ENCODE measurements around the gene CIBAR2. TPM values are rescaled to one million over a fixed set of nuclear protein-coding genes. Genes with fewer than 3 reads are reported as not detected.

Gene CIBAR2
- total and polyA plus RNA-seq, 4 experiments from 2014 or later = not detected

- peaks cover 0 to 4% of the 10 kb centered on the region in 2 donors for H3K27me3 Mint-ChIP-seq
- intact Hi-C loops (cut with micrococcal nuclease) = no loop called here
- Histone ChIP-seq H3K27me3 (ENCODE audit: insufficient read depth, low read length) (no peaks in the 10 kb centered on the region), H3K9me3 (ENCODE audit: control insufficient read depth in 1 of 2, low read length in 2 of 2) (no peaks in the 10 kb centered on the region), H3K4me3 (ENCODE audit: low read length in 2 of 2) (no peak overlapping the region), H3K27ac (ENCODE audit: low read depth, low read length) (no peak overlapping the region), H3K36me3 (ENCODE audit: insufficient read depth, low read length) (no peaks in the 10 kb centered on the region), H3K4me1 (ENCODE audit: insufficient read depth, low read length) (peaks cover 9% of the 10 kb centered on the region)
- no peaks in the 10 kb centered on the region for H3K9me3 Mint-ChIP-seq
- H3K4me1 Mint-ChIP-seq = peaks cover 7 to 11% (median 9%) of the 10 kb centered on the region in 4 donors
- CTCF ChIA-PET (ENCODE audit: partially characterized antibody) = no interaction called here
- POLR2A ChIA-PET (ENCODE audit: partially characterized antibody) = no interaction called here
- no peak overlapping the region for H3K4me3 Mint-ChIP-seq
- no peak overlapping the region for H3K27ac Mint-ChIP-seq
- no peaks in the 10 kb centered on the region for H3K36me3 Mint-ChIP-seq
- no peak for DNase-seq
Measured at GRCh38 chr16:85153656-85154091, 41.4 kb upstream of the CIBAR2 start.

GRCh38 chr16:85153046-85153445 lies 40.8 kb upstream of the CIBAR2 start:
- H3K4me1 Mint-ChIP-seq = peaks cover 6 to 8% (median 7%) of the 10 kb centered on the region in 4 donors
- CTCF ChIA-PET (ENCODE audit: partially characterized antibody) = no interaction called here
- peaks cover 0 to 3% of the 10 kb centered on the region in 2 donors for H3K27me3 Mint-ChIP-seq
- POLR2A ChIA-PET (ENCODE audit: partially characterized antibody) = no interaction called here
- intact Hi-C loops (cut with micrococcal nuclease) = no loop called here
- no peaks in the 10 kb centered on the region for H3K9me3 Mint-ChIP-seq
- H3K27ac ChIP-seq (ENCODE audit: low read depth, low read length) = no peak overlapping the region
- H3K4me1 ChIP-seq (ENCODE audit: insufficient read depth, low read length) = peaks cover 7% of the 10 kb centered on the region
- DNase-seq = no peak
- H3K36me3 Mint-ChIP-seq = no peaks in the 10 kb centered on the region
- no peak overlapping the region for H3K4me3 ChIP-seq (ENCODE audit: low read length in 2 of 2)
- H3K27ac Mint-ChIP-seq = no peak overlapping the region
- H3K4me3 Mint-ChIP-seq = no peak overlapping the region
- H3K36me3 ChIP-seq (ENCODE audit: insufficient read depth, low read length) = no peaks in the 10 kb centered on the region
- no peaks in the 10 kb centered on the region for H3K27me3 ChIP-seq (ENCODE audit: insufficient read depth, low read length)
- no peaks in the 10 kb centered on the region for H3K9me3 ChIP-seq (ENCODE audit: control insufficient read depth in 1 of 2, low read length in 2 of 2)

GRCh38 chr16:85152414-85153030 lies 40.2 kb upstream of the CIBAR2 start:
- Mint-ChIP-seq H3K9me3 (no peaks in the 10 kb centered on the region), H3K27ac (no peak overlapping the region), H3K36me3 (no peaks in the 10 kb centered on the region), H3K4me3 (no peak overlapping the region), H3K4me1 (peaks cover 1 to 2% (median 2%) of the 10 kb centered on the region in 4 donors), H3K27me3 (no peaks in the 10 kb centered on the region)
- Histone ChIP-seq H3K27ac (ENCODE audit: low read depth, low read length) (no peak overlapping the region), H3K36me3 (ENCODE audit: insufficient read depth, low read length) (no peaks in the 10 kb centered on the region), H3K9me3 (ENCODE audit: control insufficient read depth in 1 of 2, low read length in 2 of 2) (no peaks in the 10 kb centered on the region), H3K4me1 (ENCODE audit: insufficient read depth, low read length) (peaks cover 2% of the 10 kb centered on the region), H3K27me3 (ENCODE audit: insufficient read depth, low read length) (no peaks in the 10 kb centered on the region), H3K4me3 (ENCODE audit: low read length in 2 of 2) (no peak overlapping the region)
- ChIA-PET CTCF (ENCODE audit: partially characterized antibody) (no interaction called here), POLR2A (ENCODE audit: partially characterized antibody) (no interaction called here)
- intact Hi-C loops (cut with micrococcal nuclease) = no loop called here
- DNase-seq = no peak

GRCh38 chr16:85151603-85152413 lies 39.5 kb upstream of the CIBAR2 start:
- Histone ChIP-seq H3K27me3 (ENCODE audit: insufficient read depth, low read length) (no peaks in the 10 kb centered on the region), H3K36me3 (ENCODE audit: insufficient read depth, low read length) (no peaks in the 10 kb centered on the region), H3K4me3 (ENCODE audit: low read length in 2 of 2) (no peak overlapping the region), H3K27ac (ENCODE audit: low read depth, low read length) (no peak overlapping the region), H3K9me3 (ENCODE audit: control insufficient read depth in 1 of 2, low read length in 2 of 2) (no peaks in the 10 kb centered on the region), H3K4me1 (ENCODE audit: insufficient read depth, low read length) (no peaks in the 10 kb centered on the region)
- intact Hi-C loops (cut with micrococcal nuclease) = no loop called here
- DNase-seq = no peak
- no peak overlapping the region for H3K27ac Mint-ChIP-seq
- no peaks in the 10 kb centered on the region for H3K36me3 Mint-ChIP-seq
- ChIA-PET POLR2A (ENCODE audit: partially characterized antibody) (no interaction called here), CTCF (ENCODE audit: partially characterized antibody) (no interaction called here)
- no peak overlapping the region for H3K4me3 Mint-ChIP-seq
- H3K27me3 Mint-ChIP-seq = no peaks in the 10 kb centered on the region
- no peaks in the 10 kb centered on the region for H3K9me3 Mint-ChIP-seq
- H3K4me1 Mint-ChIP-seq = no peaks in the 10 kb centered on the region

GRCh38 chr16:85151079-85151602 lies 38.9 kb upstream of the CIBAR2 start:
- H3K4me3 Mint-ChIP-seq = no peak overlapping the region
- POLR2A ChIA-PET (ENCODE audit: partially characterized antibody) = no interaction called here
- Histone ChIP-seq H3K27ac (ENCODE audit: low read depth, low read length) (no peak overlapping the region), H3K36me3 (ENCODE audit: insufficient read depth, low read length) (no peaks in the 10 kb centered on the region), H3K9me3 (ENCODE audit: control insufficient read depth in 1 of 2, low read length in 2 of 2) (no peaks in the 10 kb centered on the region), H3K27me3 (ENCODE audit: insufficient read depth, low read length) (no peaks in the 10 kb centered on the region), H3K4me3 (ENCODE audit: low read length in 2 of 2) (no peak overlapping the region), H3K4me1 (ENCODE audit: insufficient read depth, low read length) (no peaks in the 10 kb centered on the region)
- H3K27me3 Mint-ChIP-seq = no peaks in the 10 kb centered on the region
- intact Hi-C loops (cut with micrococcal nuclease) = no loop called here
- no peaks in the 10 kb centered on the region for H3K4me1 Mint-ChIP-seq
- CTCF ChIA-PET (ENCODE audit: partially characterized antibody) = no interaction called here
- H3K36me3 Mint-ChIP-seq = no peaks in the 10 kb centered on the region
- DNase-seq = no peak
- H3K27ac Mint-ChIP-seq = peak overlapping the region in 1 of 7 donors; percentile 69
- no peaks in the 10 kb centered on the region for H3K9me3 Mint-ChIP-seq

- Histone ChIP-seq H3K36me3 (ENCODE audit: insufficient read depth, low read length) (no peaks in the 10 kb centered on the region), H3K4me3 (ENCODE audit: low read length in 2 of 2) (no peak overlapping the region), H3K27me3 (ENCODE audit: insufficient read depth, low read length) (no peaks in the 10 kb centered on the region), H3K9me3 (ENCODE audit: control insufficient read depth in 1 of 2, low read length in 2 of 2) (no peaks in the 10 kb centered on the region), H3K4me1 (ENCODE audit: insufficient read depth, low read length) (no peaks in the 10 kb centered on the region), H3K27ac (ENCODE audit: low read depth, low read length) (no peak overlapping the region)
- no peak for DNase-seq
- Mint-ChIP-seq H3K4me3 (peak overlapping the region in 1 of 8 donors; percentile 1), H3K9me3 (no peaks in the 10 kb centered on the region), H3K36me3 (no peaks in the 10 kb centered on the region), H3K27me3 (peaks cover 0 to 2% of the 10 kb centered on the region in 2 donors), H3K4me1 (no peaks in the 10 kb centered on the region), H3K27ac (no peak overlapping the region)
- ChIA-PET POLR2A (ENCODE audit: partially characterized antibody) (no interaction called here), CTCF (ENCODE audit: partially characterized antibody) (no interaction called here)
- intact Hi-C loops (cut with micrococcal nuclease) = no loop called here
Measured at GRCh38 chr16:85150331-85150940, 38.2 kb upstream of the CIBAR2 start.

GRCh38 chr16:85149776-85150175 lies 37.5 kb upstream of the CIBAR2 start:
- Mint-ChIP-seq H3K4me1 (no peaks in the 10 kb centered on the region), H3K4me3 (no peak overlapping the region), H3K9me3 (no peaks in the 10 kb centered on the region), H3K36me3 (no peaks in the 10 kb centered on the region), H3K27ac (no peak overlapping the region), H3K27me3 (peaks cover 0 to 3% of the 10 kb centered on the region in 2 donors)
- intact Hi-C loops (cut with micrococcal nuclease) = no loop called here
- no peaks in the 10 kb centered on the region for H3K9me3 ChIP-seq (ENCODE audit: control insufficient read depth in 1 of 2, low read length in 2 of 2)
- ChIA-PET POLR2A (ENCODE audit: partially characterized antibody) (no interaction called here), CTCF (ENCODE audit: partially characterized antibody) (no interaction called here)
- no peaks in the 10 kb centered on the region for H3K36me3 ChIP-seq (ENCODE audit: insufficient read depth, low read length)
- H3K27me3 ChIP-seq (ENCODE audit: insufficient read depth, low read length) = no peaks in the 10 kb centered on the region
- DNase-seq = no peak
- H3K4me1 ChIP-seq (ENCODE audit: insufficient read depth, low read length) = no peaks in the 10 kb centered on the region
- H3K4me3 ChIP-seq (ENCODE audit: low read length in 2 of 2) = no peak overlapping the region
- no peak overlapping the region for H3K27ac ChIP-seq (ENCODE audit: low read depth, low read length)
